GM10266 (cell line): ENCODE data around the gene SMIM22.

ENCODE experiments used
- DNase-seq: peaks from one replicate; pipeline ENCODE4 v3.0.0; 2012; ENCODE audit errors: extremely low spot score
- TF ChIP-seq, protein P1 (sequence below): IDR thresholded peaks from 2 replicates; pipeline ENCODE4 v1.5.1; 2012; ENCODE audit warnings: mild to moderate bottlenecking, low read depth; ENCODE audit not compliant: control insufficient read depth, insufficient read depth; ENCODE audit errors: missing control alignments

The SMIM22 gene

DNA sequence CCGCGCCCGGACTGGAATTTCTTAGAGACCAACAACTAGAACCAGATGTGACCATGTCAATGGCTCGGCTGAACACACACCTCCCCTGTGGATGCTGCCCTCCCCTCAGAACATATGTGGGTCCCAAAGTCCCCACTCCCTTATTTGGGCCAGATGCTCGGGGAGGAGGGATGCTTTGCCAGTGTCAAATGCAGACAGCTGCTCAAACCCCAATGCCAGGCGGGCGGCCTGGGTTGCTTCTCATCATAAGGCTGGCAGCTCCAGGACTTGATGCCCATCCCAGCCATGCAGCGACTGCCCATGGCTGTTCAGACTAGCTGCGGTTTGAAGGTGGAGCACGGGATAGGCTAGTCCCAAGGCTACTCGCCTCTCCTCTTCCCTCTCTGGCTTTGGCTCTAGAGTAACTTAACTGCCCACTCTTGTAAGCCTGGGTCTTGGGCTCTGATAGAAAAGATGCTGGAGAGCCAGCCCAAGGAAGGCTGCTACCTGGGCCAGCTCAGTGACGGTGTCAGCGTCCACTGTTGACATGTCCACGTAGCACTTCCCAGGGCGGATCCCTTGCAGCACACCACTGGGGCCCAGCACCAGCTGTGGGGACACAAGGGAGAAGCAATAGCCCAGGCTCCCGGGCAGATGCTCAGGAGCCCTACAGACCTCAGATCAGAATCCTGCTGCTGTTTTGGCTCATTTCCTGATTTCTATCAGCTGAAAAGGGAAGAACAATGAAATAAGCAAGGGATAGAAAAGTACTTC is 18.3 kb downstream of the SMIM22 start:
- DNase-seq, result no peak
- TF ChIP-seq, protein P1, sequence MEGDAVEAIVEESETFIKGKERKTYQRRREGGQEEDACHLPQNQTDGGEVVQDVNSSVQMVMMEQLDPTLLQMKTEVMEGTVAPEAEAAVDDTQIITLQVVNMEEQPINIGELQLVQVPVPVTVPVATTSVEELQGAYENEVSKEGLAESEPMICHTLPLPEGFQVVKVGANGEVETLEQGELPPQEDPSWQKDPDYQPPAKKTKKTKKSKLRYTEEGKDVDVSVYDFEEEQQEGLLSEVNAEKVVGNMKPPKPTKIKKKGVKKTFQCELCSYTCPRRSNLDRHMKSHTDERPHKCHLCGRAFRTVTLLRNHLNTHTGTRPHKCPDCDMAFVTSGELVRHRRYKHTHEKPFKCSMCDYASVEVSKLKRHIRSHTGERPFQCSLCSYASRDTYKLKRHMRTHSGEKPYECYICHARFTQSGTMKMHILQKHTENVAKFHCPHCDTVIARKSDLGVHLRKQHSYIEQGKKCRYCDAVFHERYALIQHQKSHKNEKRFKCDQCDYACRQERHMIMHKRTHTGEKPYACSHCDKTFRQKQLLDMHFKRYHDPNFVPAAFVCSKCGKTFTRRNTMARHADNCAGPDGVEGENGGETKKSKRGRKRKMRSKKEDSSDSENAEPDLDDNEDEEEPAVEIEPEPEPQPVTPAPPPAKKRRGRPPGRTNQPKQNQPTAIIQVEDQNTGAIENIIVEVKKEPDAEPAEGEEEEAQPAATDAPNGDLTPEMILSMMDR, result no peak

DNA sequence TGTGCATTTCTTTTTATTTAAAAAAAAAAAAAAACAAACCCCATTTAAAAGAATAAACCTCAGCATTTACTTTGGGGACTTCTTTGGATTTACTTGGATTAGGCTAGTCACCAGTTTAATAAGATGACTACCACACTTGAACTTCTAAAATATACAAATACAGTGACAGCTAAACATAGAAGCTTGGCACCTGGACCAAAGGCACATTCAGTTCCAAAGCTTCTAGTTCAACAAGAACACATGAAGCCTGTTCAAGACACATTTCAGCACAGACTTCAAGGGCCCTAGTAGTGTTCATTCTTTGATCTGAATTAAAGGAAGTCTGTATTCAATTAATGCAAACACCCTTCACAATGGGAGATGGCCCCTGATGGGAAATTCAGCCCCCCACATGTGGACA is 18.9 kb downstream of the SMIM22 start:
- TF ChIP-seq, protein P1, result no peak
- no peak for DNase-seq

DNA sequence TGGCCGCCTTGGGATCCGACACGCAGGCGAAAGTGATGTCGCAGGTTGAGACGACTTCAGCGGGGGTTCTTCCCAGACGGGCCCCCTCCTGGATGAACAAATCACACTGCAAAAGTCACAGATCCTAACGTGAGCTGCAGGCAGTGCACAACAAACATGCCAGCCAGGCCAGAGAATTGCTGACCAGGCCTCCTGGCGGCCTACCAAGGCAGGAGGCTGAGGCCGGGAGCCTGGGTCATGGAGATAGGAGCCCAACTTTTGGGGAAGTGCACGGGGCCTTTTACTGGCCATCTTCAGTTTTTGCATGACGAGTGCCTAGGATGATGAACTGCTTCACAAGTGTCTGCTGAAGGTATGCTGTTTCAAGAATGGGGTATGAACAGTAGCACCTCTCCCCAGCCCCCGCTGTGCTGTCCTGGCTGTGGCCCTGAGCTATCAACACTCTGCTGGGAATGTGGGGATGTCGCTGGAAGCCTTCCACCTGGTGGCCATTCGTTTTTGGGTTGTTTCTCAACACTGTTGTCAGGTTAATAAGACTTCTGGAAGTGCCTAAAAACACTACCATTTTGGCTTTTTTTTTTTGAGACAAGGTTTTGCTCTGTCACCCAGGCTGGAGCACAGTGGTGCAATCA is 19.5 kb downstream of the SMIM22 start:
- no peak for DNase-seq
- TF ChIP-seq, protein P1, result no peak

DNA sequence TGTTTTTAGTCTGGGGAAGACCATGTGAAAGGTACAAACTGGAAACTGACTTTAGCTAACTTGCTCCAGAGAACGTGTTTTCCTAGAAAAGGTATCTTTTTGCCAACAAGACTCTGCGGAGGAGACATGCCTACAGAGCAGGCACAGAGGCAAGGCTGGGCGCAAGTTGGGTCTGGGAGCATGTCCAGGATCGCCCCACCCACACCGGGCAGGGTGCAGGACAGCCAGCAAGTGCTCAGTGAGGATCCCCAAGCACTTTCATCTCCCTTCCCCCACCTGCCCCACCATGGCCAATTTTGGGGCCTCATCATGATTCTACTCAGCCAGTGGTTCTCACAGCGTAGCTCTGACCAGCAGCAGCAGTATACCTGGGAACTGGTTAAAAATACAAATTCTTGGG is 25.5 kb downstream of the SMIM22 start:
- no peak for DNase-seq
- TF ChIP-seq, protein P1, result no peak

DNA sequence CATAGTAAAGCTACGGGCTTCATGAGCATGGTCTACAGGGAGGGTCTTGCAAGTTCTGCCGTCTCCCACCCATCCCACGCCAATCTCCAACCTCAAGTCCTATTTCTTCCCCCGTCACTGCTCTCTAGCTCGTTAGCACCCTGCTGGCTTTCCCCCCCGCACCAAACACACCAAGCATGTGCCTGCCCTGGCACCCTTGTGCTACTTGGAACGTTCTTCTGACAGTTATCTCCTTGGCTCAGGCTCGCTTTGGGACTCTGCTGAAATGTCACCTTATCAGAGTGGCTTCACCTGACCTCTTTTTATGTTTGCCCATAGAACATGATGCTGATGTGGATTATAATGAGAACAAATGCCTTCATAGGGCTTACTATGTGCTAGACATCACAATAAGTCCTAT is 30.0 kb downstream of the SMIM22 start:
- TF ChIP-seq, protein P1, result no peak
- no peak for DNase-seq

DNA sequence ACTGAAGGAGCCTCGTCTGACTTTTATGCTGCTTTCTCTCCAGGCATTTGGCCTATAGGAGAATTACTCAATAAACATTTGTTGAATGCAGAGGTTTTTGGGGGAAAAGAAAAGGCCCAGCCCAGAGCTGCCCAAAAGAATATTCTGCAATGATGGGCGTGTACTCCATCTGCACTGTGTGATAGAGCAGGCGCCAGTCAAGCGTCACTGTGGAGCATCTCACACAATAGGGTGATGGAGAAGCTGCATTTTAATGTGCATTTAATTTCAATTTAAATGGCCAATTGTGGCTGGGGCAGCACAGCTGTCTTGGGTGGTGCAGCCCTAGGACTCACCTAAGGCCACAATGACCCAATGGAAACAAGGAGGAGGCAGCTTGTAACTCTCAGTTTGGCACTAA is 31.4 kb downstream of the SMIM22 start:
- TF ChIP-seq, protein P1, result no peak

DNA sequence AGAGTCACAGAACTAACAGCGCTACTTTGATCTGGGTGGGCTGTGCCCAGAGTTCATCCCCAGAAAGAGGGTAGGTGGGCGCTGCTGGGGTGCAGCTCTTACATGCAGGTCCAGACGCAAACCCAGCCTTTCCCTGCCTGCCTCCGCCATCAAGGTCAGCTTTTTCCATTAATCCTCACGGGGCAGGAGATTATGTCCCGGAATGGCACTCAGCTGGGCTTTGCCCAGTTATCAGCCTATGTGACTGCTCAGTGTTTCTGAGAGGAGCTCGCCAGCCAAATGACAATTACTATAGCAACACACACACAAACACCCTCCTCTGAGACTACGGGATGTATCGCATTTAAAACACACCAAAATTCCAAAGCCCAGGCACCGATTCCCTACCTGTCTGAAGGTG is 31.8 kb downstream of the SMIM22 start:
- DNase-seq, result no peak

More for the DNA sequence above, 31.4 kb downstream of the SMIM22 start:
- no peak for DNase-seq

More for the DNA sequence above, 31.8 kb downstream of the SMIM22 start:
- TF ChIP-seq, protein P1, result no peak
